HPDE6-E6E7 (cell line): Measurements from ENCODE around the gene TBX10.
"Not testable (repeated sequence)": the region's sequence is repeated elsewhere in the genome, so short reads cannot be mapped to it uniquely, and the experiment has no call there.

Experiments
- DNase-seq: peaks from one replicate; pipeline ENCODE4 v3.0.0; 2011; ENCODE audit warnings: missing footprints; ENCODE audit errors: extremely low spot score

The TBX10 gene

DNA sequence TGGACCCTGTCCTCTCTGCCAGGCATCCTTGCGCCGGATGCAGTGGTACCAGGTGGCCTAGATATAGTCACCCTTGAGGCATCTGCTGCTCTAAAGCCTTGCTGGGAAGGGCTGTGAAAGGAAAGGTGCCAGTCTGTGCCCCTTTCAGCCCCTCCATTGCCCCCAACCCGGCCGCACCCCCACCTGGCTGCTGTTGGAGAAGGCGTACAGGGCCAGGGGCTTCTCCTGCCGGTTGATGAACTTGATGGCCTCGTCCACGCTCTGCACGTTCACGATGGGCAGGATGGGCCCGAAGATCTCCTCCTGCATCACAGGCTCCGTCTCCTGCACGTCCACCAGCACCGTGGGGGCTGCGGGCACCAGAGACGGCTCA, 24.6 kb upstream of the TBX10 start:
- DNase-seq: no peak

DNA sequence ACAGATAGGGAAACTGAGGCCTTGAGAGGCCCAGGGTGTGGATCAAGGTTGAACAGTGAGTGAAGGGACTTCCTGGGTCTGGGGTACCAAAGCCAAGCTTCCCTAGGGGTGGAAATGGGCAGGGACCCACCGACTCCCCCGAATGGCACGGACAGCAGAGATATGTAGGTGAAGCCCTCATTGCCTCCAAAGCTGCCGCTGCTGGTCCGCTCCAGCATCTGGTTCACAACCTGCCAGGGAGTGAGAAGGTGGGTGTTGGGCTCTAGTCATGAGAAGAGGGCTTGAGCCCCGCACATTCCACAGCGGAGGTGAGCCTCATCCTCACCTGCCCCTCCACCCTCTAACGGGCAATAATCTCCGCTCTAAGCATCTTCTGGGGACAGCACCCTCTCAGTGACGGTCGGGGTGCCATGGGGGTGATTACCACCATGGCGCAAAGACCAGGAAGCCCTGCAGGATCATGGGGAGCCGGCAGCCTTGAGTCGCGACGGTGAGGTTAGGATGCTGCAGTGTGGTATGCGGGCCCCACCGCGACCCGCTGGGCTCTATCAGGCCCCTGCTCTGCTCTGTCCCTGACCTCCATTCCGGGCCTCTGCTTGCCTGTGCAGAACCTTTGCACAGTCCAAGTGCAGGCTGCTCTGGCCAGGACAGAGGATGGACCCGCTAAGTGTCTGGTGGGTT, 24.1 kb upstream of the TBX10 start:
- DNase-seq: no peak

DNA sequence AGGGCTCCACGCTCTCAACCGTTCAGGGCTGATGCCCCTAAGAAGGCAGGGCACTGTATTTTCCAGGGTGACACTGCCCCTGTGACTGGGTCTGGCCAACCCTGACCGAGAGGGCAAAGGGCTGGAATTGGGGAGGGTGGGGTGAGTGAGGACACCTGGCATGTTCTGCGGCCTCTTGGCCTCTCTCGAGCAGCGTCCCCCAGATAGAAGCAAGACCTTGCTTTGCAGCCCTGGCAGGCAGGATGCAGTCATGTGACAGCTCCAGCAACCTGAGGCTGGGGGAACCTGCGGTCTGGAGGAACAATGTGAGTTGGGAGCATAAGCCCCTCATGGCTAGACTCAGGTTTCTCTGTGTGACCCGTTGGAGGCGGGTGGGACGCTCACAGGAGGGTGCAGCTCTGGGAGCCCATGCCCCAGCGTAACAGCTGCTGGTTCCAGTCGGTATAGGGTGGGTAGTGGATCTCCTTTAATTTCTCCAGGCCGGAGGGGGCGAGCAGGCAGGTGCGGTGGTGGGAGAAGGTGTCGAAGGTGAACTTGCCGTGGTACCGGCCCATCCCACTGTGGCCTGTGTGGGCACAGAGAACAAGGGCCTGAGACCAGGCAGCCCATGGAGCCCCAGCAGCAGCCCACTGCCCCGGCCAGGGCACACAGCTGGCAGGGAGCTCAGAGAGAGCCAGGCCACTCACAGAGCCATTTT, 23.4 kb upstream of the TBX10 start:
- DNase-seq: no peak

DNA sequence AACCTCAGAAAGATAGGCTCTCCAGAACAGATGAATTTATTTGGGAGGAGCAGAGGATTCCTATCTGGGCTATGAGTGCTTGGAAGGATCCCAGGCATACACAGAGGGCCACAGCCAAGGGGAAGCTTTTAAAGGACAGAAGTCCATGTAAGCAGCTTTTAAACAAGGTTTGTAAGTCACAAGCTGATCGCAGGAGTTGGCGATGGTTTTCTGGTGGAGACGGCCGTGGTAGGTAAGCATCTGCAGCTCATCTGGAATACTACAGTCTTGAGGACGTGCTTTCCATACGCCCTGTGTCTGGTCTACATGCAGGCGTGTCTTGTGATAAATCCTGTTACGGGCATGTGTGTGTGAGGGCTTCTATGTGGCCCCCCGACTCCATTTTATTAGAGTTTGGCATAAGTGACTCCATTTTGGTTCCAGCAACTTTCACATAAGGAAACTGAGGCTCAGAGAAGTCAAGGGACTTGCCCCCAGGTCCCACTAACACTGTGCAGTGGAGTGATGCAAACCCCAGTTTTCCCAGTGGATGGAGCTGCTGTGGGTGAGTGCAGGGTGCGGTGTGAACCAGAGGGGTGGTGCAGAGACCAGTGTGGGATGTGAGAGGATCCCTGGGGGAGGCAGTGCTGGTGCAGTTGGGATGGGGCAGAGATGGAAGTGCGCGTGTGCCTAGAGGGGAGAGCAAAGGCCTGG, 22.7 kb upstream of the TBX10 start:
- no peak for DNase-seq

DNA sequence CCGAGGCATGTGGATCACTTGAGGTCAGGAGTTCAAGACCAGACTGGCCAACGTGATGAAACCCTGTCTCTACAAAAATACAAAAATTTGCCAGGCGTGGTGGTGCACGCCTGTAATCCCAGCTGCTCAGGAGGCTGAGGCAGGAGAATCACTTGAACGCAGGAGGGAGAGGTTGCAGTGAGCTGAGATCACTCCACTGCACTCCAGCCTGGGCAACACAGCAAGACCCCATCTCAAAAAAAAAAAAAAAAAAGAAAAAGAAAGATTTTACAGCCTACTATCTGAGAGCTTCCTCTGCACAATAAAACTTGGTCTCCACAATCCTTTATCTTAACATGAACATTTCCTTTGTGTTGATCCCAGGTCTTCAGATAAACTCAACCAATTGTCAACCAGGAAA, 21.2 kb upstream of the TBX10 start:
- not testable (repeated sequence) for DNase-seq

DNA sequence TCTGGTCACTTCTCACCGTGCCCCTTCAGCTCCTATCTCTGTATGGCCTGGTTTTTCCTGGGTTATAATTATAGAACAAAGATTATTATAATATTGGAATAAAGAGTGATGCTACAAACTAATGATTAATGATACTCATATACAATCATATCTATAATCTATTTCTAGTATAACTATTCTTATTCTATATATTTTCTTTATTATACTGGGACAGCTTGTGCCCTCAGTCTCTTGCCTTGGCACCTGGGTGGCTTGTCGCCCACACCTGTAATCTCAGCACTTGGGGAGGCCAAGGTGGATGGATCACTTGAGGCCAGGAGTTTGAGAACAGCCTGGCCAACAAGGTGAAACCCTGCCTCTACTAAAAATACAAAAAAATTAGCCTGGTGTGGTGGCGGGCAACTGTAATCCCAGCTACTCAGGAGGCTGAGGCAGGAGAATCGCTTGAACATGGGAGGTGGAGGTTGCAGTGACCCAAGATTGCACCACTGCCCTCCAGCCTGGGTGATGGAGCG, 20.1 kb upstream of the TBX10 start:
- DNase-seq: not testable (repeated sequence)

DNA sequence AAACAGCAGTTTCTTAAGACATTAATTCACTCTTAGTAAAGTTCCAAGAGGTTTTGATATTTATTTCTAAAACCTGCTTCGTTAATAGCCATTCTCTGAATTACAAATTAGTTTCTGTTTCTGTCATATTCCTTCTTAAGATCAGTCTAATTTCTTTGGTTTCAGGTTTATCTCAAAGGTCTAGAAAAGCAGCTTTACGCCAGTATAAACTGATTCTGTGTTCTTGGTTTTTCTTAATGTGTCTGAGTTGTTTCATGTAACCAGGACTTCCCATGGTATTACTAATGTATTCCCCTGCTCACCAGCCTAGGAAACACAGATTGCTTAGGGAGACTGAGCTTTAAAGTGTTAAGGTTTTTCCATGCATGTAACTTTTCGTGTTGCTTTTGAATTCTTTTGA, 17.7 kb upstream of the TBX10 start:
- DNase-seq: no peak

DNA sequence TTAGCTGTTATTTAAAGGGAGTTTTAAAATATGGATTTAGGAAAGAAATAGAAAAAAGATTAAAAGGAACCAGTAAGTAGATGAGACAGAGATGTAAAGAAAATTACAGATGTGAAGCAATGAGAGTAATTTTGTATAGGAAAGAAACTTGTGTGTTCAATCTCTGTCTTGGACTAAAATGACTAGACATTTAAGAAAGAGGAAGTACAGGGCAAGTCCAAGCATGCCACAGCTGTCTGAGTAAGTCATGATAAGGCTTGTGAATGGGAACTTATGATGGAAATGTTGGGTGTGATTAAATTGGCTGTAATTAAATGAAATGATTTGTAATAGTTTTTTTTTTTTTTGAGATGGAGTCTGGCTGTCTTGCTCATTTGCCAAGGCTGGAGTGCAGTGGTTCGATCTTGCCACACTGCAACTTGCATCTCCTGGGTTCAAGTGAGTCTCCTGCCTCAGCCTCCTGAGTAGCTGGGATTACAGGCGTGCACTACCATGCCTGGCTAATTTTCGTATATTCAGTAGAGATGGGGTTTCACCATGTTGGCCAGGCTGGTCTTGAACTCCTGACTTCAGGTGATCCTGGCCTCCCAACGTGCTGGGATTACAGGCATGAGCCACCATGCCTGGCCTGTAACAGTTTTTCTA, 16.8 kb upstream of the TBX10 start:
- DNase-seq: peak; percentile 60

DNA sequence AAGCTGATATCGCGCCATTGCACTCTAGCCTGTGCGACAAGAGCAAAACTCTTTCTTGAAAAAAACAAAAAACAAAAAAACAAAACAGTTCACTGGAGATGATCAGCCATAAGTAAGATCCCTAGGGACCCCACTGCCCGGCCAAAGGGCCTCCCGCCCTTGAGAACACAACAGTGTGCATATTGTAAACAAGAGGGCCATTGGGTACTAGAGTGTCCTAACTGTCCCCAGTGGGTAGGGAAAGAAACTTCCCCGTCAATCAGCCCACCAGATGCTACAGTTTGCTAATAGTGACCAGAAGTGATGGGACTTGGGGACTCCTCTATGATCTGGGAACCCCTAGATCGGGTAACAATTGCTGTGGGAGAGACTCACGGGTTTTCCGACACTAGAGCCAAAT, 14.7 kb upstream of the TBX10 start:
- no peak for DNase-seq

DNA sequence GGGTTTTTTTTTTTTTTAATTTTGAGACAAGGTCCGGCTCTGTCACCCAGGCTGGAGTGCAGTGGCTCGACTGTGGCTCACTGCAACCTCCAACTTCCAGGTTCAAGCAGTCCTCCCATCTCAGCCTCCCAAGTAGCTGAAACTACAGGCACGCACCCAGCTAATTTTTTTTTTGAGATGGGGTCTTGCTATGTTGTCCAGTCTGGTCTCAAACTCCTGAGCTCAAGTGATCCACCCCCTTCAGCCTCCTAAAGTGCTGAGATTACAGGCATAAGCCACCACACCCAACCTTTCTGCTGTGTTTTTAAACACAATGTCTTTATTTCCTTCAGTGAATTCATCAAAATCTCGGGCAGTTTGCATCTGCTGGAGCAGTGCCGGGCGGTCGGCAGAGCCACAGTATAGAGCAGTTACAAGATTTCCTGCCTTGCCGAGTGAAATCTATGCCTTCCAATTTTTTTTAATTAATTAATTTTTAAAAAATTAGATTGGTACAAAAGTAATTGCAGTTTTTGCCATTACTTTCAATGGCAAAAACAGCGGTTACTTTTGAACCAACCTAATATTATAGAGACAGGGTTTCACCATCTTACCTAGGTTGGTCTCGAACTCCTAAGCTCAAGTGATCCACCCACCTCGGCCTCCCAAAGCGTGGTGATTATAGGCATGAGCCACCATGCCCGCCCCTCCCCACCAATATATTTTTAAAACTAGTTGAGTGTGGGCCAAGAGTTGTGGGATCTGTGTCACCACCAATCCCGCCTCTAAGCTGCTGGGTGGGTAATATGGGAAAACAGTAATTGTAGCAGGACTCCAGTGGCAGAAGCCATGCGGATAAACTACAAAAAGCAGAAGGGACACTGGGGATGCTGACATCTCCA, 13.6 kb upstream of the TBX10 start:
- no peak for DNase-seq

DNA sequence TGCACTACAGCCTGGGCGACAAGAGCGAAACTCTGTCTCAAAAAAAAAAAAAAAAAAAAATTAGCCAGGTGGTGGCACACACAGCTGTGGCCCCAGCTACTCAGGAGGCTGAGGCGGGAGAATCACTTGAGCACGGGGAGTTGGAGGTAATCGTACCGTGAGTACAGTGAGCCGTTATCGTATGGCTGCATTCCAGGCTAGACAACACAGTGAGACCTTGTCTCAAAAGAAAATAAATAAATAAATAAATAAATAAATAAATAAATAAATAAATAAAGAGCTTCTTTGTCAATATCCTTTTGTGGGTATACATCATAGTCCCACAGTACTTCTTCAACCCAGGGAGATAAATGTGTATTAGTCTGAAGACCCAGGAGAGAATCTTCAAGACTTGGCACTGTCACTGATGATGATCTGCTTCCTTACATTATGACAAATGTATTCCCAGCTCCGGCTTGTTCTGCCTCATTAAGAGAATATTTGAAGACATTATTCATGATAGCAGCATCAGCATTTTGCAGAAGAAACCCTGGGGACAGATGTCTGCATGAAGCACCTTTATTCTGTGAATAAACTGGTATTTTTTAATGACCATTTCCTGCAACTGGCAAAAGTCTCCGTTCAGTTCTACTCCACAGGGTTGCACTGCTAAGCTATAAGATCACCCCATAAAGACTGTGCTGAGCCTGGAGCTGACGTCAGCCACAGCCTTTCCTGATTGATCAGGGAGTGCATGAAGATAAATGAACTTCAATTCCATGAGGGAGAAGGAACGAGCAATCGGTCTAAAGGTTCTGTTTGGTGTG, 12.6 kb upstream of the TBX10 start:
- no peak for DNase-seq

DNA sequence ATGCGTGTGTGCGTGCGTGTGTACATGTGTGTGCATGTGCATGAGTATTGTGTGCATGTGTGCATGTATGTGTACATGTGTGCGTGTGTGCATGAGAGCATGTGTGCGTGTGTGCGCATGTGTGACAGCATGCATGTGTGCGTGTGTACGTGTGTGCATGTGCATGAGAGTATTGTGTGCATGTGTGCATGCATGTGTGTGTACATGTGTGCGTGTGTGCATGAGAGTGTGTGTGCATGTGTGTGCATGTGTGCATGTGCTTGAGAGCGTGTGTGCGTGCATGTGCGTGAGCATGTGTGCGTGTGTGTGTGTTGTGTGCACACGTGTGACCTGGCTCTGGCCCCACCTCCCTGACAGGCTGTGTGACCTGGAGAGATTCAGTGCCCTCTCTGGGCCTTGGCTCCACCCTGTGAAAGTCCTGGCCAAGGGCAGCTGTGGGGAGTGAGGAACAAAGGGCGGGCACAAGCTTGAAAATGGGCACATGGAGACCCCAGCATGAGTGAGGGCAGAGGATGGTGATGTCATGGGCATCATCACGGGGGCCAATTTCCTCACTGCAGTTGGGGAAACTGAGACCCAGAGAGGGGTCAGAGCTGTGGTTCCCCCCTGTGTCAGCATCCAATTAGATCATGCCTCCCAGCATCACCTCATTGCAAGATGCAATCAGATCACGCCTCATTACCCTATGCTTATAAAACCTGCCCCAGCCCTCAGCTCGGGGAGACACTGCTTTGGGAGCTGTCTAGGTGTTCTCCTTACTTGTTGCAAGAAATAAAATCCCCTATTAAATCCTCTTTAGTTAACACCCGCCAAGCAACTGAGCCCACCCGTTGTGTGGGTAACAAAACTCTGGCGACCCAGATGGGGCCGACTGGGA, 10.3 kb upstream of the TBX10 start:
- DNase-seq: no peak

DNA sequence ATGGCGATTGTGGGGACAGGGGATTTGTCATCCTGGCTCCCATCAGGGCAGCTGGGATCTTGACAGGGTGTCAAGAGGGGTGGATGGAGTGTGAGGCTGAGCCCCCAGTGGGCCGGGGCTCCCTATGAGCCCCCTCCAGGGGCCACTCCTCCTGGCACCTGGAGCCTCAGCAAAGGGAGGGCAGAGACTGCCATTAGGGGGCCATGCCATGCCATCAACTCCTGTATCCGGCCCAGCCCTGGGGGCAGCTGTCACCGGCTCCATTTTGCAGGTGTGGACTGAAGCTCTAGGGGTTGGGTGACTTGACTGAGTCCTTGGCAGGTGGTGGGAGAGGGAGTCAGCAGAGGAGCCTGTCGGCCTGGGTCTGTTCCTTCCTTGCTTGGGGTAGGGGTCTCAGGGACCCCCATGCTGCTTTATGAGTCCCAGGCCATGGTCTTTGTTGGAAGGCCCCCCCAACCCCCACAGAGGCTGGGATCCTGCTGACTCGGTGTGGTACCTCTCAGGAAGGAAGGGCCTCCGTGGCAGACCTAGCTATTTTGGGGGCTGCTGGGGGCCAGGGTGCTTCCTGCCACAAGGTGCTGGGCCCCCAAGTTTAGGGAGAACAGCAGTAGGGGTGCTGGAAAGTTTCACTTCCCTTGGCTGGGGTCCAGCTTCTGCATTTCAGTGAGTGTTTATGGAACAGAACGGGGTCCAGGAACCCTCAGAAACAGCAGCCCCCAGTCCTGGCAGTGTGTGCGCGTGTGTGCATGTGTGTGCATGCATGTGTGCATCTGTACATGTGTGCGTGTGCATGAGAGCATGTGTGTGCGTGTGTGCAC, 9.4 kb upstream of the TBX10 start:
- no peak for DNase-seq

DNA sequence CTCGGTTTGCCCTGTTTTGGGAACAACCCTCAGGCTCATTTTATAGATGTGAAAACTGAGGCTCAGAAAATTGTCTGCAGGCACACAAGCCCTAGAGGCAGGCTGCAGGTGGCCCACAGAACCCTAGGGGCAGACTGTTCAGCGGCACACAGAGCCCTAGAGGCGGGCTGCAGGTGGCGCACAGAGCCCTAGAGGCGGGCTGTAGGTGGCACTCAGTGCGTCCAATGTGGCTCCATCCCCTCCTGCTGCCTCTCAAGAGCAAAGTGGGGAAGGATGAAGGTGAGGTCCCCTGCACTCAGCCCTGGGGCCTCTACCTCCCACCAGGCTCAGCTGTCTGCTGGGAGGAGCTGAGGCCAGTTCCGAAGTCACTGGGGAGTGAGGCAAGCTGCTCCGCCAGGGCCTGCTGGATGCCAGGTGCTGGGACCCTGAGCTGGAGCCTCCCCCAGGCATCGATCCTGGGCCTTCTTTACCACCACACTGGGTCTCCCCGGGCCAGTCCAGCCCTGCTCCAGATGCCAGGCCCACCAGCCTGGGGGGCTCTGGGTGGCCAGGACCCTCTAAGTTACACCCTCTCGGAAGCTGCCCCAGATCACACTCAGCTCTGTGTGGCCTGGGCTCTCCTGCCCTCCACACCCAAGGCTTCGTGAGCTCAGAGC, 8.7 kb upstream of the TBX10 start:
- no peak for DNase-seq

DNA sequence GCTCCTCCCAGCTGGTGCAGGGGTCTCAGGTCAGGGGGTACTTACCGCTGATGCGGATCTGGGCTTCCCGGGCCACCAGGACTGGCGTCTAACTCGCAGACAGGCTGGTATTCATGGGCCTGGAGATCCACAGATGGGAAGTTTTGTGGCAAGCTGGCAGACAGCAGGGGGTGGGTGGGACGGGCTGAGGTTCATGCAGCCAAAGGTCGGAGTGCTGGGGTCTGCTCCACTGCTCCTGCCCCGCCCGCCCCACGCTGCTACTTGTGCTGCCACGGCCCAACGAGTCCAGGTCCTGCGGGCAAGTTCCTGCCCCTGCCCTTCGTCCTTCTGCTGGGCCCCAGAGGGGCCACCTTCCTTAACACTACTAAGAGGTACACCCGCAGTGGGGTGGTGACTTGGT, 7.9 kb upstream of the TBX10 start:
- no peak for DNase-seq

DNA sequence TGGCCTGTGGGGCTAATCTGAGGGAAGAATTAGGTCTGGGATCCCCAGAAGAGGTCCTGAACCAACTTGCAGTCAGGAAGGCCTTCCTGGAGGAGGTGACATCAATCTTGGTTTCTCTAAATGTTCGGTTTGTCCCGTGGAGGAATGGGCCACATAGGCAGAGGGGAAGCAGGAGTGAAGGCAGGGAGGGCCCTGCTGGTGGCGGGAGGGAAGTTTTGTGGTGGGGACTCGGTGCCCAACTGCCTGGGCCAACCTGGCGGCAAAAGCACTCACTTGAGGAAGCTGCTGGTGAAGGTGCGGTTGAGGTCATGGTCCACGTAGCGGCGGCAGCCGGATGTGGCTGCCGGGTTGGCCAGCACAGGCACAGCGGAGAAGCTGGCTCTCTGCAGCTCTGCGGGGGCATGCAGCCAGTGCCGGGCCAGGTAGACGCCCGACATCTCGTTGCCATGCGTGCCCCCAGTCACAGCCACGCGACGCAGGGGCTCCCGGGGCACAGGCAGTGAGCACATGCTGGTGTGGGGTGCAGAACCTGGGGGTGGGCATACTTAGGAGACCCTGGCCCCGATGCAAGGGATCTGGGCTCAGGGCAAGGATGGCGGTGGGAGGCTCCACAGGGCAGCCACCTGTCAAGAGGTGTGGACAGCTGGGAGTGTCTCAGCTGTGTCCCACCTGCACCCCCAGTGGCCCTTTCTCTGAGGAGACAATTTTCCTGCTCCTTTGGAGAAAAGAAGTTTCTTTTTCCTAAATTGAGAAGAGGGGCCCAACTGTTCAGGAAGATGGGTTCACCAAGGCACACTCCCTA, 7.2 kb upstream of the TBX10 start:
- no peak for DNase-seq
